Measurements from ENCODE around the gene KRT36.

The KRT36 gene

GRCh38 chr17:41522301-41523224 lies 32.9 kb upstream of the KRT36 start:
- DNase-seq = no peak

GRCh38 chr17:41521574-41522261 lies 32.0 kb upstream of the KRT36 start:
- DNase-seq = no peak

GRCh38 chr17:41520821-41521521 lies 31.3 kb upstream of the KRT36 start:
- DNase-seq = no peak

- DNase-seq = no peak
Observed at GRCh38 chr17:41519501-41520224, 30.0 kb upstream of the KRT36 start.

- no peak for DNase-seq
Observed at GRCh38 chr17:41518789-41519449, 29.2 kb upstream of the KRT36 start, which contains the start of gene KRT15. Gene KRT15 (minus strand): TSS chr17:41518890. CDS start chr17:41518827, 63 bp downstream.

GRCh38 chr17:41518031-41518430 lies 28.3 kb upstream of the KRT36 start:
- DNase-seq = no peak

- DNase-seq = no peak
Observed at GRCh38 chr17:41516830-41517283, 27.1 kb upstream of the KRT36 start.

- no peak for DNase-seq
Observed at GRCh38 chr17:41516147-41516829, 26.6 kb upstream of the KRT36 start.

GRCh38 chr17:41513168-41513547 lies 23.4 kb upstream of the KRT36 start:
- DNase-seq = no peak

GRCh38 chr17:41512546-41513167 lies 22.9 kb upstream of the KRT36 start:
- DNase-seq = no peak

- no peak for DNase-seq
Observed at GRCh38 chr17:41511716-41512115, 22.0 kb upstream of the KRT36 start.

GRCh38 chr17:41511116-41511515 lies 21.4 kb upstream of the KRT36 start:
- DNase-seq = no peak

GRCh38 chr17:41510251-41511065 lies 20.7 kb upstream of the KRT36 start:
- DNase-seq = no peak

GRCh38 chr17:41507315-41507880 lies 17.7 kb upstream of the KRT36 start:
- DNase-seq = no peak

- DNase-seq = no peak
Observed at GRCh38 chr17:41505809-41506767, 16.4 kb upstream of the KRT36 start.

- DNase-seq = no peak
Observed at GRCh38 chr17:41505007-41505808, 15.5 kb upstream of the KRT36 start, which contains the start of gene KRT13. Gene KRT13 (minus strand): TSS chr17:41505612. CDS start chr17:41505550, 62 bp downstream.

Measured in amygdala (tissue), 56 donors.